Measurements from ENCODE around the gene STMN1. TPM values are rescaled to one million over a fixed set of nuclear protein-coding genes. Genes with fewer than 3 reads are reported as not detected.
"Not testable (repeated sequence)": the region's sequence is repeated elsewhere in the genome, so short reads cannot be mapped to it uniquely, and the experiment has no call there.

Gene STMN1
- total RNA-seq, 4 donors from 2014 or later, result 11.6 to 39.2 (median 17.0) TPM

DNA sequence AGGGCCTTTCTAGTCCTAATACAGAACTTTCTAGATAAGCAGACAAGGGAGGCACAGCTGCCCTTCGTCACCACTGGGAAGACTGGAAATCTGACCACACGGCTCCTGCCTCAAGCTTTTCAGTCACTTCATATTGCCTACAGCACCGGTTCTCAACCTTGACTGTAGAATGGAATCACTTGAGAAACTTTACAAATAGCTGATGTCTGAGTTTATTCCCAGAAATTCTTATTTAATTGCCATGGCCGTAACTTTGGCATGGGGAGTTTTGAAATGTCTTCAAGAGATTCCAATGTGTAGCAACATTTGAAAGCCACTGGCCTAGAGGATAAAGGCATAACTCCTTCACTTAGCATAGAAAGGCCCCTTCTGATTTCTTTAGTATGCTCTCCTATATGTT lies 42.4 kb upstream of the STMN1 start:
- Histone ChIP-seq H3K9me3 (no peaks in the 10 kb centered on the region), H3K4me1 (no peaks in the 10 kb centered on the region), H3K4me3 (replicated peaks in 1 of 3) (no peak overlapping the region), H3K27me3 (no peaks in the 10 kb centered on the region), H3K36me3 (no peaks in the 10 kb centered on the region), H3K27ac (no peak overlapping the region)
- WGBS, 2 donors, result 85 to 88% methylated on average over 4 of the region's 4 CpGs
- intact Hi-C loops (cut with DNase I), result no loop called here
- TF ChIP-seq, protein P1, sequence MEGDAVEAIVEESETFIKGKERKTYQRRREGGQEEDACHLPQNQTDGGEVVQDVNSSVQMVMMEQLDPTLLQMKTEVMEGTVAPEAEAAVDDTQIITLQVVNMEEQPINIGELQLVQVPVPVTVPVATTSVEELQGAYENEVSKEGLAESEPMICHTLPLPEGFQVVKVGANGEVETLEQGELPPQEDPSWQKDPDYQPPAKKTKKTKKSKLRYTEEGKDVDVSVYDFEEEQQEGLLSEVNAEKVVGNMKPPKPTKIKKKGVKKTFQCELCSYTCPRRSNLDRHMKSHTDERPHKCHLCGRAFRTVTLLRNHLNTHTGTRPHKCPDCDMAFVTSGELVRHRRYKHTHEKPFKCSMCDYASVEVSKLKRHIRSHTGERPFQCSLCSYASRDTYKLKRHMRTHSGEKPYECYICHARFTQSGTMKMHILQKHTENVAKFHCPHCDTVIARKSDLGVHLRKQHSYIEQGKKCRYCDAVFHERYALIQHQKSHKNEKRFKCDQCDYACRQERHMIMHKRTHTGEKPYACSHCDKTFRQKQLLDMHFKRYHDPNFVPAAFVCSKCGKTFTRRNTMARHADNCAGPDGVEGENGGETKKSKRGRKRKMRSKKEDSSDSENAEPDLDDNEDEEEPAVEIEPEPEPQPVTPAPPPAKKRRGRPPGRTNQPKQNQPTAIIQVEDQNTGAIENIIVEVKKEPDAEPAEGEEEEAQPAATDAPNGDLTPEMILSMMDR (IDR thresholded peaks at IDR 0.05), result no peak
- no peak for TF ChIP-seq POLR2A (IDR thresholded peaks at IDR 0.05)
- DNase-seq, result no peak

DNA sequence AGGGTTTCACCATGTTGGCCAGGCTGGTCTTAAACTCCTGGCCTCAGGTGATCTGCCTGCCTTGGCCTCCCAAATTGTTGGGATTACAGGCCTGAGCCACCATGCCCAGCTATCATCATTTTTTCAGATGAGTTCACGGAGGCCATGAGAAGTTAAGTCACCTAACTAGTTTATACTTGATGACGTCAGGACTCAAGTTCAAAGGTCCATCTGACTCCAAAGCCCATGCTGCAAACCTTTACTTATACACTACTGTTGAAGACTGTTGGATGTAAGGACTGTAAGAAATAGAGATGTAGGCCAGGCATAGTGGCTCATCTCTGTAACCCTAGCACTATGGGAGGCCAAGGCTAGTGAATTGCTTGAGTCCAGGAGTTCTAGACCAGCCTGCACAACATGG lies 40.8 kb upstream of the STMN1 start:
- no peak for DNase-seq
- TF ChIP-seq, protein P1 (IDR thresholded peaks at IDR 0.05), result no peak
- no peak for TF ChIP-seq POLR2A (IDR thresholded peaks at IDR 0.05)
- intact Hi-C loops (cut with DNase I), result no loop called here
- Histone ChIP-seq H3K9me3 (no peaks in the 10 kb centered on the region), H3K4me3 (replicated peaks in 1 of 3) (no peak overlapping the region), H3K4me1 (no peaks in the 10 kb centered on the region), H3K27ac (no peak overlapping the region), H3K36me3 (no peaks in the 10 kb centered on the region), H3K27me3 (no peaks in the 10 kb centered on the region)
- WGBS, 2 donors, result 92 to 97% methylated on average over 2 of the region's 2 CpGs

DNA sequence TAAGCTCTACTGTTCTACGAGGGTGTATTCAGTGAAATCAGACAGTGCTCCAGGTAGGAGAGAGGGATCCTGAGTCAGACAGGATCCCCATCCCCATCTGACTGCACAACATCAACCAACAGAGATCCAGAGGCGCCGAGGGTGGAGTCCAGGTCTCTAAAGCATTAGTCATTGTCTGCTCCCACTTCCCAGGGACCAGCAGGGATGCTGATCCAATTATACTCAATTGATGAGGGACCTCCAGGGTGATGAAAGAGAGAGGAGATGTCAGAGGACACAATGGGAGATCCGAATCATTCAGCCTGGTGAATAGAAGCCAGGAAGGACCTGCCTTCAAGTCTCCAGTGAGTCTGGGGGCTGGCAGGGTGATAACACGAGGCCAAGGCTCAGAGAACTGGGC lies 39.5 kb upstream of the STMN1 start:
- no peaks in the 10 kb centered on the region for H3K36me3 ChIP-seq
- DNase-seq, result no peak
- TF ChIP-seq, protein P1 (IDR thresholded peaks at IDR 0.05), result no peak
- TF ChIP-seq POLR2A (IDR thresholded peaks at IDR 0.05), result no peak
- intact Hi-C loops (cut with DNase I), result no loop called here
- H3K4me3 ChIP-seq (replicated peaks in 1 of 3), result no peak overlapping the region
- no peaks in the 10 kb centered on the region for H3K4me1 ChIP-seq
- H3K27me3 ChIP-seq, result no peaks in the 10 kb centered on the region
- WGBS, 2 donors, result 84 to 88% methylated on average over 5 of the region's 5 CpGs
- no peak overlapping the region for H3K27ac ChIP-seq
- H3K9me3 ChIP-seq, result no peaks in the 10 kb centered on the region

DNA sequence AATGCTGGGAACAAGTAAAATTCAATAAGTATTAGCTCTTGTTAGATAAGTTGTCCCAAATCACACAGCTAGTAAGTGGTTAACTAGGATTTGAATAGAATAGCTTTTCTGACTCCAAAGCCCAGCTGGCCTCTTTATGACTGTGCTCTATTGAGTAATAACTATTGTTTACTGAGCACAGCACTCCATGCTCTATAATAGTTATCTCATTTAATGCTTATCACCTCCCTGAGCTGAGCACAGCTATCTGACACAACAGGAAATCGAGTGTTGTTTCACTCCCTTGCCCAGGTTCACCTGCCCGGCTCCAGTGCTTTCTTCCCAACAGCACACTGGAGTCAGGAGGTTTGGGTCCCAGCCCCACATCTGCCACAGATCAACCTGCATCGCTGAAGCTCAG lies 38.8 kb upstream of the STMN1 start:
- no peak for TF ChIP-seq POLR2A (IDR thresholded peaks at IDR 0.05)
- TF ChIP-seq, protein P1 (IDR thresholded peaks at IDR 0.05), result no peak

DNA sequence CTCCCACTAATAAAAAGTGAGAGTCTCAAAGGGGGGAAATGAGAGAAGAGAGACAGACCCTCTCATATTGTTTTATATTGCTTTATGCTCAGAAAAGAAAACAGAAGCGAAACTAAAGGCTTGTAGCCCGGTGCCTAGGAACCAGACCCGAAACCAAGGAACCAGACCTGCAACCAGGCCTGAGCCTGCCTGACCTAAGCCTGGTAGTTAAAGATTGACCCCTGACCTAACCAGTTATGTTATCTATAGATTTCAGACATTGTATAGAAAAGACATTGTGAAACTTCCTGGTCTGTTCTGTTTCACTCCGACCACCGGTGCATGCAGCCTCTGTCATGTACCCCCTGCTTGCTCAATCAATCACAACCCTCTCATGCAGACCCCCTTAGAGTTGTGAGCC lies 37.3 kb upstream of the STMN1 start:
- intact Hi-C loops (cut with DNase I); DNase-seq; H3K4me3 ChIP-seq (replicated peaks in 1 of 3); H3K9me3 ChIP-seq; H3K27me3 ChIP-seq; H3K27ac ChIP-seq; H3K36me3 ChIP-seq; H3K4me1 ChIP-seq: not testable (repeated sequence)
- 81 to 82% methylated on average over 5 of the region's 5 CpGs for WGBS, 2 donors

More for the DNA sequence above, 38.8 kb upstream of the STMN1 start:
- no peak for DNase-seq
- Histone ChIP-seq H3K36me3 (no peaks in the 10 kb centered on the region), H3K4me1 (no peaks in the 10 kb centered on the region), H3K9me3 (no peaks in the 10 kb centered on the region), H3K27ac (no peak overlapping the region), H3K4me3 (replicated peaks in 1 of 3) (no peak overlapping the region), H3K27me3 (no peaks in the 10 kb centered on the region)
- intact Hi-C loops (cut with DNase I), result no loop called here
- WGBS, 2 donors, result 87 to 91% methylated on average over 3 of the region's 3 CpGs

DNA sequence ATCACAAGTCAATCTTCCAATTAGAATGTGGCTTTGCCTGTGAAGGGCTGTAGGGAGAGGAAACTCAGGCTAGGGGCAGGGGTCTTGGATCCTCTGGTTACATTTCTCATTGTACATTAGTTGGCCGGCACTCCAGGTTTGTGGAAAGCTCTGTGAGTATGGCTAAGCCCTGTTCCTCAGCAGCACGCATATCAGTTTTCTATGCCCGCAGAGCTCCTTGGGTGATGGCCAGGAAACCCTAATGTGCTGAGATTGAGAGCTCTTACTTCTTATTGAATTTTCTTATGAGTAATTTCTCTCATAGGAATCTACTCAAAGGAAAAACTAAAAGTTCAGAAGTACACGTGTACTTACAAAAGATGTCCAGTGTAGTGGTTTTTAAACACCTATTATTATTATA lies 30.7 kb upstream of the STMN1 start:
- WGBS, 2 donors, result 68 to 79% methylated on average over 4 of the region's 4 CpGs
- intact Hi-C loops (cut with DNase I), result no loop called here

More for the DNA sequence above, 30.7 kb upstream of the STMN1 start:
- H3K27ac ChIP-seq, result no peak overlapping the region
- H3K36me3 ChIP-seq, result no peaks in the 10 kb centered on the region
- H3K4me3 ChIP-seq (replicated peaks in 1 of 3), result no peak overlapping the region
- no peak for TF ChIP-seq POLR2A (IDR thresholded peaks at IDR 0.05)
- TF ChIP-seq, protein P1 (IDR thresholded peaks at IDR 0.05), result no peak
- no peaks in the 10 kb centered on the region for H3K27me3 ChIP-seq
- no peaks in the 10 kb centered on the region for H3K9me3 ChIP-seq
- H3K4me1 ChIP-seq, result no peaks in the 10 kb centered on the region
- DNase-seq, result no peak
